Fibroblast of upper back skin (primary cell): ENCODE results near the gene AKT1S1.

Experiments
- DNase-seq: peaks from one replicate; pipeline ENCODE4 v3.0.0-alpha.2; 2013

AKT1S1 gene

GRCh38 chr19:49852631-49853126 is 24.5 kb downstream of the AKT1S1 start:
- peak; percentile 18 for DNase-seq

- DNase-seq = peak; percentile 38
Observed at GRCh38 chr19:49851456-49852259, 25.5 kb downstream of the AKT1S1 start.

- peak; percentile 92 for DNase-seq
Observed at GRCh38 chr19:49850487-49851342, 26.4 kb downstream of the AKT1S1 start, which contains the start of gene PTOV1. TSS of gene PTOV1 (plus strand) at chr19:49851159.

- DNase-seq = no peak
Observed at GRCh38 chr19:49850221-49850486, 27.0 kb downstream of the AKT1S1 start.

DNA sequence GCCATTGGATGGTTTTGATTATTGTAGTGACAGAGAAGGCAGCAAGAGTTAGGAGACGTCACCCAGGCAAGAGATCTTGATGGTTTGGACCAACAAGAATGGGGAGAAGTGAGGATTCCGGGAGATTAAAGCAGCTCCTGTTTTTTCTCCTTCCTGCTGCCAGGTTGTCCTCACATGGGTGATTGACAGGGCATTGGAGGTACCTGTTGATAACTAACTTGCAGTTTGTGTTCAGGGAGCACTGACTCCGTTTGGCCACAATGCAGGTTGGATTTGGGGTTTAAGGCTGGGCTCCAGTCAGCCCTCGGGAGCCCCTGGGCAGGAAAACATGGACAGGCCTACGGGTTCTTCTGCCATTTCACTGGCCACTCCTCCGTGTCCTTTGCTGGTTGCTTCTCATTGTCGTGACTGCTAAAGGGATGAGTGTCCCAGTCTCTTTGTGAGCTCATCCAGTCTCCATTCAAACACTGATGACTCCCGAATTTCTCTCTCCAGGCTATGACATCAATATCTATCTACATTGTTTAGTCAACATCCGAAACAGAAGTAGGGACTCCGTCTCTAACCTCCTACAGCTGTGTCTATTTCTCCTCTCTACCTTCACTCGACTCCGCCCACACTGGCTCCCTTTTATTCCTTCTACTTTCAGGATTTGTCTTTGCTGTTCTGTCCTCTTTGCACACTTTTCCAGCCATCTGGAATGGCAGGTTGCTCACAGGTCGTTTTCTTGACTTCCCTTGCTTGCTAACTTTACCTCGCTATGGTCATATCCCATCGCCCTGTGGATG is 27.5 kb downstream of the AKT1S1 start:
- no peak for DNase-seq

DNA sequence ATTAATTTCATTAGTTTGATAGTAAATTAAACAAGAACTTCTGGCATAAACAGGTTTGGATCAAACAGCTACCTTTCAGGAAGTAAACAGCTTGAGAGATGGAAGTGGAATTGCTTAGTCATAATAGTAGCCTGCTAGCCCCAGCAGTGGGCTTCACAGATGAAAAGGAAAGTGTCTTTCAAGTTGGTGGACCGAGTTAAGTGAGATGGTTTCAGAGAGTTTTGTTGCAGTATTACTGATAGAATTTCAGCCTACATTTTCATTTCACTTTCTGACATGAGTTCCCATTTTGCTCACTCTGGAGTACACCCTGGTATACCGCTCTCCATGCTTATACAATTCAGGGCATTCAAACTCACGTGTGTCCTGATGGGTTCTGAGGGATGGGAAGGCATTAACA is 28.2 kb downstream of the AKT1S1 start:
- DNase-seq = no peak

DNA sequence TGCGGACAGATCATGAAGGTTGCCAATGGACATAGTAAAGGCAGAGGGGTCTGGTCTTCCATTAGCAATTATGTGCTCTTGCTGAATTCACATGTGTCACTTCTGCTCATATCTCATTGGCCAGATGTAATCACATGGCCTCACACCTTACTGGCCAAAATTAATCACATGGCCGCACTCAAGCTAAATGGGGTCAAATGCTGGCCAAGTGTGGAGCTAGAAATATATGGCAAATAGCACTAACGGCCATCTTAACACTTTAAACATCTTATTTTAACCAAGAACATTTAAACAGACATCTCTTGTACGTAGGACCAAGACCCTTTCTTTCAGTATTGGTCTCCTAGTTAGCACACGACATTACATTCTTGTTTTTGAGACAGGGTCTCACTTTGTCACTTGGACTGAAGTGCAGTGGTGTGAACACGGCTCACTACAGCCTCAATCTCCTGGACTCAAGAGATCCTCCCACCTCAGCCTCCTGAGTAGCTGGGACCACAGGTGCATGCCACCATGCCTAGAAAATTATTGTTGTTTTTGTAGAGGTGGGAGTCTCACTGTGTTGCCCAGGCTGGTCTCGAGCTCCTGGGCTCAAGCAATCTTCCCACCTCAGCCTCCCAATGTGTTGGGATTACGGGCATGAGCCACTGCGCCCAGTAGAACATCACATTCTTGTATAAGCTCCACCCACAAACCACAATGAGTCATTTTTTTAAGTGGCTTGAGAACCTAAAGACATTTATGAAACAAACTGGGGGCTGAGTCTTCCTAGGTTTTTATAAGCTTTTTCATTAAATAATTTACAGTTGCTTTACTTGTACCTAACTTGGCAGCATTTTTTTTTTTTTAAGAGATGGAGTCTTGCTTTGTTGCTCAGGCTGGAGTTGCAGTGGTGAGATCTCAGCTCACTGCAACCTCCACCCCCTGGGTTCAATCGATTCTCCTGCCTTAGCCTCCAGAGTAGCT is 29.1 kb downstream of the AKT1S1 start:
- DNase-seq = peak; percentile 78

GRCh38 chr19:49846408-49846807 is 30.7 kb downstream of the AKT1S1 start:
- DNase-seq = no peak

GRCh38 chr19:49845414-49845813 is 31.7 kb downstream of the AKT1S1 start:
- no peak for DNase-seq

- DNase-seq = no peak
Observed at GRCh38 chr19:49844138-49845095, 32.7 kb downstream of the AKT1S1 start.

- DNase-seq = no peak
Observed at GRCh38 chr19:49843265-49843664, 33.9 kb downstream of the AKT1S1 start.

GRCh38 chr19:49840736-49841249 is 36.4 kb downstream of the AKT1S1 start:
- no peak for DNase-seq

- DNase-seq = no peak
Observed at GRCh38 chr19:49840321-49840720, 36.8 kb downstream of the AKT1S1 start.

GRCh38 chr19:49839713-49840112 is 37.4 kb downstream of the AKT1S1 start:
- no peak for DNase-seq

GRCh38 chr19:49838885-49839588 is 38.1 kb downstream of the AKT1S1 start:
- no peak for DNase-seq

DNA sequence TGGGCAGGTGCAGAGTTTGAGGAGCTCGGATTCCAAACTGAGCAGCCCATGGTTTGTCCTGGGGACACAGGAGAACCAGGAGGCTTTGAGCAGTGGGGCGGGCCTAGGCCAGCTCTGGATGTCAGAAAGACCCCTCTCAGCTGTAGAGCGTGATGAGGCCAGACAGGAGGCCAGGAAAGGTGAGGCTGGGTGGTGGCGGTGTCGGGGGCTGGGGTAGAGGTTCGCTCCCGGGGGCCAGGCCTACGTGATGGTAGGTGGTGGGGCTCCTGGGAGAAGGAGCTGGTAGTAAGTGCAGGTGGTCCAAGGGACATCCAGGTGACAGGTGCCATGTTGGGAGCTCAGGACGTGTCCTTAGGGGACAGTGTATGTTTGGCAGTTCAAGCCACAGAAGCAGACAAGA is 39.7 kb downstream of the AKT1S1 start:
- DNase-seq = no peak

DNA sequence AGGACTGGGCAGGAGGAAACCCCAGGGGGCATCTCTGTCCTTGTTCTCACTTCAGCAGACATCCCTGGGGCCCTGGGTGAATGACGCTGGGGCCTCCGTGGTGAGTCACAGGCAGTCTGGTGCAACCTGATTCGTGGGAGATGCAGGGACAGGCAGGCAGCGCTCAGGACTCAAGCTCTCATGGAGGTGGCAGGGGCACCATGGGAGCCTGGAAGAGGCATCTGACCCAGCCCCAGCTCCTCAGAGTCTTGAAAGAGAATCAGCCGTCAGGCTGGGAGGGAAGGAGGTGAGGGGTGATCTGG is 40.2 kb downstream of the AKT1S1 start:
- DNase-seq = no peak

DNA sequence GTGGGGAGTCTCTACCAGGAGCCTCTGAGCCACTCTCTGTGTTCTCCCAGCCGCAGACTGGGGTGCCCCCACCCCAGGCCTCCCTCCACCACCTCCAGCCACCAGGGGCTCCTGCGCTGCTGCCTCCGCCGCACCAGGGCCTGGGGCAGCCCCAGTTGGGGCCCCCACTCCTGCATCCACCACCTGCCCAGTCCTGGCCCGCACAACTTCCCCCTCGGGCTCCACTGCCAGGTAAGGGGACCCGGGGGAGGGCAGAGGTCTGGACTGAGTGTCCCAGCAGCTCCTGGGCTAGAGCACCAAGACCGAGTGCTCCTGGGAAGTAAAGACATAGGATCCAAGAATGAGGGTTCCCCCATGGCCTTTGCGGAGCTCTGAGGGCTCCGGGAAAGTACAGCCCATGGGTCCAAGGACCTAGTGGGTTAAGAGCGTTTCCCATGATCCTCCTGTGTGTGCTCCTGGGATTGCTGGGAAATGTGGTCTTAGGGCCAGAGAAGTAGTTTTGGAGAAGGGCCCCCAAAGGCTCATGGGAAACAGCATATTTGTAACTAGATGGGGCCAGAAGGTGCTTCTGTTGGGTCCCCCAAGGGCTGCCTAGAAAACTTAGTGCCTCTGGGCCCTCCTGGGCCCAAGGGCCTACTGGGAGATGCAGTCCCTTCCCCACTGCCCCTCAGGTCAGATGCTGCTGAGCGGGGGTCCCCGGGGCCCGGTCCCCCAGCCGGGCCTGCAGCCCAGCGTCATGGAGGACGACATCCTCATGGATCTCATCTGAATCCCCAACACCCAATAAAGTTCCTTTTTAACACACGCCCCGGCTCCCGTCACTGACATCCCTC is 40.8 kb downstream of the AKT1S1 start:
- DNase-seq = no peak

GRCh38 chr19:49835562-49835961 is 41.6 kb downstream of the AKT1S1 start:
- DNase-seq = no peak
